GM12872 (cell line): Measurements from ENCODE around the gene CKAP5.

ENCODE experiments used
- CTCF ChIP-seq: IDR thresholded peaks from 3 replicates; pipeline ENCODE4 v1.5.1; 2011; ENCODE audit warnings: low read depth, mild to moderate bottlenecking, low read length, moderate library complexity; ENCODE audit not compliant: insufficient read depth

Gene CKAP5

GRCh38 chr11:46874586-46874985 is 28.5 kb upstream of the CKAP5 start:
- TF ChIP-seq CTCF = no peak

GRCh38 chr11:46868912-46869311 is 22.8 kb upstream of the CKAP5 start:
- TF ChIP-seq CTCF = no peak

- TF ChIP-seq CTCF = no peak
Observed at GRCh38 chr11:46865340-46865739, 19.3 kb upstream of the CKAP5 start.

GRCh38 chr11:46860218-46860617 is 14.1 kb upstream of the CKAP5 start:
- no peak for TF ChIP-seq CTCF

- no peak for TF ChIP-seq CTCF
Observed at GRCh38 chr11:46858920-46859546, 13.0 kb upstream of the CKAP5 start.

- no peak for TF ChIP-seq CTCF
Observed at GRCh38 chr11:46857666-46858065, 11.6 kb upstream of the CKAP5 start.

GRCh38 chr11:46856605-46857343 is 10.7 kb upstream of the CKAP5 start:
- TF ChIP-seq CTCF = no peak
